Anterior cingulate cortex (tissue), 58 donors: ENCODE results near the gene RPS15.

Source experiments
- DNase-seq, 58 donors: peaks; one replicate each; lab custom pipeline; 2025; lab: John Stamatoyannopoulos, UW

Gene RPS15

DNA sequence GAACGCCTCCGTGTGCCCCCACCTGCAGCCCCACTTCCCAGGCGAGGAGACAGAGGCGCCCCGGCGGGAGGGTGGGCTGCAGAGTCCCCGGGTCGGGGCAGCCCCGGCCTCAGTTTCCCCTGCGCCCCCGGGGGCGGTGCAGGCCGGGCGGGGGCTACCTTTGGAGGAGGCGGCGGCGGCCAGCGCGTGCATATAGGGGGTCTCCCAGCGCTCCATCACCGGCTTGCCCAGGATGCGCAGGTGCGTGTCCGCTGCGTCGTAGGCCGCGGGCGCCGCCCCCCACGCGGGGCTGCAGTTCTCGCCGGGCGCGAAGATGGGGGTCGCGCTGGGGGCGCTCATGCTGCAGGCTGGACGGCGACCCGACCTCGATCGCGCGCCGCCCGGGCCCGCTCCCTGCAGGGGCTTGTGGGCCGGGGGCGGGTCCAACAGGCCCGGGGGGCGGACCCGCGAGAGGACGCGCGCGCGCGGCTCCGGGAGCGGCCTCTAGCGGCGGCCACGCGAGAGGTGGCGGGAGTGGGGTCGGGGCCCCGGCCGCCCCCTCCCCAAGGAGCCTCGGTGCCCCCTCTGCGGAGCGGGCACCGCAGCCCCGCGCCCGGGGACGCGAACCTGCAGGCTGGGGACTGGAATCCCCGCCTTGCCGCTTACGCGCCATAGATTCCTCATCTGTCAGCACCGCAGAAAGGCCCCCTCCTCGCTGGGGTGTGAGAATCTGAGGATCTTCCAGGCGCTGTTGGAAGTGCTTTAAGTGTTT, 36.9 kb upstream of the RPS15 start, which contains the start of gene GAMT:
GAMT (minus strand) TSS at position 405 of the 751 bp plus-strand sequence; CDS start at position 339, 66 bp downstream.
- DNase-seq: peak in 39 of 58 donors; percentile 13 to 67 (median 41)

- DNase-seq: no peak
Observed at GRCh38 chr19:1401889-1402217, 36.3 kb upstream of the RPS15 start.

DNA sequence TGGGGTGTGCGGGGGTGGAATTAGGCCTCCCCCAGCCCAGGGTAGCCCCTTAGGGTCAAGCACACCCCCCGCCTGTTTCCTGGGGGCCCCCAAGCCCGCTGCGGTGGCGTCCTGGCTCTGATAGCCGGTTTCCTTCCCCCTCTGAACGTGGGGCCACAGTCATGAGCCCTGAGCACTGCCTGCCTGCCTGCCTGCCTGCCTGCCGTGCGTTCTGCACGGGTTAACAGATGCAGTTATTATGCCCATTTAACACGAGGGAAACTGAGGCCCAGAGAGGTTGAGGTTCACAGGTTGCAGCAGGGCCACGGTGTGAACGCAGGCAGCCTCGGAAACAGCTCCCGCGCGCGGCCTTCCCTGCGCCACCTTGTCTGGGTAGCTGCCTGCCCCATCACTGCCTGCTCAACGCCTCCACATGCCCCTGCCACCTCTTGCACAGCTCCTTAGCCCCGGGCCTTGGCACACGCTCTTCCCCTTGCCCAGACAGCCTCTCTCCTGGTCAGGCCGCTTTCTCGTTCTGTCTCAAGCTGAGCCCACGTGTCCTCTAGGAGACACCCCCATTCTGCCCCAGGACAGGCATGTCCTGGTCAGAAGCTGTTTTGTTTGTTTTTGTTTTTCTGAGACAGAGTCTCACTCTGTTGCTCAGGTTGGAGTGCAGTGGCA, 35.7 kb upstream of the RPS15 start:
- DNase-seq: peak in 1 of 58 donors; percentile 3

- DNase-seq: peak; percentile 77 to 99 (median 97)
Observed at GRCh38 chr19:1406774-1407527, 31.2 kb upstream of the RPS15 start.

DNA sequence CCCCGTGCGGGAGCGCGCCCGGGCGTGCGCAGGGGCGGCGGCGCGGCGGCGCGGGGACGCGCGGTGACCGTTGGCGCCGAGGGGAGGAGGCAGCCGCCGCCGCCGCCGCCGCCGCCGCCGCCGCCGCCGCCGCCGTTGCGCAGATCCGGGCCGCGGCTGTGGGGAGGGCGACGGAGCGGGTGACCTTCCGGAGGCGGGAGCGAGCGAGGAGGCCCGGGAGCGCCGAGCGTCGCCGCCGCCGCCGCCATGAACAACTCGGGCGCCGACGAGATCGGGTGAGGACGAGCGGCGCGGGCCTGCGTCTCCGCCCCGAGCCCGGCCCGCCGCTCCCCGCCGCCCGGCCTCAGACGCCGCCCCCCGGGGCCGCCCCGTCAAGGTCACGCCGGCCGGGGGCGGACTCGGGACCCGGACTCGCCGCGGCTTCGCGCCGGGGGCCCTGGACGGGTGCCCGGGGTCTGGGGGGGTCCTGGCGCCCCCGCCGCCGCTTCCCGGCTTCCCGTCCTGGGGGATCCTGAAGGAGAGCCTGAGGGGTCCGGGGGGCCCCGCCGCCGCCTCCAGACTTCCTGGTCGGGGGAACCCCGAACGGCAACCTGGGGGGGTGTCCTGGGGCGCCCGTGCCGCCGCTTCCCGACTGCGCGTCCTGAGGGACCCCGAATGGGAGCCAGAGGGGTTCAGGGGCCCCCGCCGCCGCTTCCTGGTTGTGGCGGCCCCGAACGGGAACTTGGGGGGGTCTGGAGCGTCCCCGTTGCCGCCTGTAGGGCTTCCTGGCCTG, 30.5 kb upstream of the RPS15 start, which contains the start of gene DAZAP1:
DAZAP1 (plus strand) TSS at position 59 of the 772 bp plus-strand sequence; CDS start at position 247, 188 bp downstream.
- peak in 1 of 58 donors; percentile 48 for DNase-seq

DNA sequence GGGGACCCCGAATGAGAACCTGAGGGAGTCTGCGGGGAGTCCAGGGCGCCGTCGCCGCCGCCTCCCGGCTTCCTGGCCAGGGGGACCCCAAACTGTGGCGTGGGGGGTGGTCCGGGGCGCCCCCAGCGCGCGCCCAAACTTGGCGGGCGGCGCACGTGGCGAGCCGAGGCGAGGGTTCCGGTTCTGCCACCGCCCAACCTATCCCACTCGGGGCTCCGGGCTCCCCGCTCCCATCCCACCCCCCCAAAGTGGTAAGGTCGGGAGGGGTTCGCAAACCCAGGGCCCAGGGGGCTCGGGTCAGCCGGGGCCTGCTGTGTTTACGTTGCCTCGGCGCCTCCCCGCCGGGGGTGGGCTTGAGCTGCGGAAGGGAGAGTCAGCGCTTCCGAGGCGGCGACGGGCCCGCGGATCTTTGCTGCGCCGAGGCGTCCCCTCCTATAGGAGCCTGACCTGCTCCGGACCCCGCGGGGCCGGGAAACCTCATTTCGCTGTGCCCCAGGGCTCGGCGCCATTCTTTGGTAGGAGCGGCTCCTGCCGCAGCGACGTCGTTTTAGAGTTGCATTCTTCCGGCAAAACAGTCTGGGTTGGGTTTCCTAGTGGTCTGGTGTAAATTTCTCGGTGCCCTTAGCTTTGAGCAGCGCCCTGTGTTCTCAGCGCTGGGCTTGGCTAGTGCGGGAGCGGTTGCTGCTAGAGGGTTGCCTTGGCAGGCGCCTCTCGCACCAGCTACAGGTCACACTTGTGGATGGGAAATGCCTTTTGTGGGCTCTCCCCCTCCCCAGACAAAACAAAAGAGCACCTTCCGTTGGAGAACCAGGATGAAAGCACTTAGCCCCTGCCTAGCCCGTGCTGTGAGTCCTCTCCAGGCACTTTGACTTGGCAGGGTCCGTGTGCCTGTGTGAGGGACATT, 29.6 kb upstream of the RPS15 start:
- DNase-seq: peak in 6 of 58 donors; percentile 22 to 49 (median 36)

DNA sequence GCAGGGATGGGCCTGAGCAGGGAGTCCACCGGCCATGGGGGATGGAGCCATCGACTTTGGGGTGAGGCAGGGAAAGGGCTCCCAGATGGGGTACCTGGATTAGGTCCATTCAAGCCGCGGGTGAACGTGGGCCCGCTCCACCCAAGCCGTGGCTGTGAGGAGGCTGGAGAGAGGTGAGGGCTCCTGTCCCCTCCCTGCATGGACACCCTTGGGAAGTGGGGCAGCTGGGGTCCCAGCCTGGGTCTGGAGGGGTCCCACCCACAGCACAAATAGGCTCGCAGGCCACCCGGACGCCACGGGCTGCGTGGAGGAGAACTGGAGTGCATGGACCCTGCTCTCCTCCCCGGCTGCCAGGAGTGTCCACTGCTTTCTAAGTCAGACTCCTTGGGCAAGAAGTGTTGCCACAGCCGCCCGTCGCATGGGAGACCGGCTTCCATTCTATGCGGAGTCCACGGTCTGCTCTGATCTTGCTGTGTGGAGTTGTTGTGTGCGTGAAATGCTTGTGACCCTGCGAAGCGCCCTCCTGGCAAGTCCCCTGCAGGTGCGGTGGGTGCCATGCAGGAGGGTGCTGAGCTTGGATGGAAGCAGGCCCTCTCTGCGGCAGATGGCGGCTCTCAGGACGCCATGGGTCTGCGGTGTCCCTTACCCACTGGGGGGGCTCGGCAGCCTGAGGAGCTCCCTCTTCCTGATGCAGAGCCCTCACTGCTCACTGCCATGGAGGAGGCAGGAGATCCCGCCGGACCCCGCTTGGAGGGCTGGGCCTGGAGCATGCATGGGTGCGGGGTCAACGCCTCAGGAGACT, 28.8 kb upstream of the RPS15 start:
- DNase-seq: no peak

- DNase-seq: no peak
Observed at GRCh38 chr19:1410136-1410786, 27.9 kb upstream of the RPS15 start.

- DNase-seq: no peak
Observed at GRCh38 chr19:1410789-1411188, 27.4 kb upstream of the RPS15 start.

DNA sequence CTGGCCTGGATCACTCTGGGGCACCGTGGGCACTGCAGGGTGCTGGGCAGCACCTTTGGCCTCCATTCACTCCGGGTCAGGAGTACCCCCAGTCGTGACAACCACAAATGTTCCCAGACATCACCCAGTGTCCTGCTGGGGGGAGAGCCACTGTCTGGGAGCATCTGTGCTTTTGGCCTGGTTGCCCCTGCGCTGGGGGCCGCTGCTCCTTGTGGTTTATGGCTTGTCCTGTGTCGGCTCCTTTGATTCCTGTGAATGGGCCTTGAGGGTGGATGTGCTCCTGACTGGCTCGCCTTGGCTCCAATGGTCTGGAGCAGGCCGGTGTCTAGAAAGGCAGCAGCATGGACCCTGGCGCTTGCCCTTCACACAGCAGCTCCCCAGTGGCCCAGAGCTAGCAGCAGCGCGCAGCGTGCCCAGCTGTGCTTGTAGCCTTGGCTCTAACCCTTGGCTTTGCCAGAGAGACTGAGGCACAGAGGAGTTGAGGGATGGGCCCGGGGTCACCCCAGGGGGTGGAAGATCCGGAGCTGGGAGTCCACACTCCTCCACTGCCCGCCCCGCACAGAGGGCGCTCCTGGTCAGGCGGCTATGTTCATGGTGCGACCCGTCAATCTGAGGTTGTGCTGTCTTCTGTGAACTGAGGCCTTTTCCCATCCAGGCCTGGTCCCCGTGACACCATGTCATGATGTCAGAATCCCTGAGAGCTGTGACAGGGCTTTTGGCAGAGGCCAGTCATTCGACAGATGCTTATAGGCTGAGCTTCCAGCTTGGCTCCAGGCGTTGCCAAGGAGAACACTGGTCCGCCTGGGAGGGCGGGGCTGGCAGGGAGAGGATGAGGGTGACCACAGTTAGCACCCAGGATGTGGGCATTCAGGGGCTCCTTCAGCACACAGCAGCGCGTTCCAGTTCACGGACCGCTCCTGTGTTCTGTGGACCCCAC, 26.7 kb upstream of the RPS15 start:
- peak in 56 of 58 donors; percentile 23 to 97 (median 84) for DNase-seq

GRCh38 chr19:1412323-1412923, 25.8 kb upstream of the RPS15 start:
- no peak for DNase-seq

- no peak for DNase-seq
Observed at GRCh38 chr19:1412995-1413800, 25.0 kb upstream of the RPS15 start.

DNA sequence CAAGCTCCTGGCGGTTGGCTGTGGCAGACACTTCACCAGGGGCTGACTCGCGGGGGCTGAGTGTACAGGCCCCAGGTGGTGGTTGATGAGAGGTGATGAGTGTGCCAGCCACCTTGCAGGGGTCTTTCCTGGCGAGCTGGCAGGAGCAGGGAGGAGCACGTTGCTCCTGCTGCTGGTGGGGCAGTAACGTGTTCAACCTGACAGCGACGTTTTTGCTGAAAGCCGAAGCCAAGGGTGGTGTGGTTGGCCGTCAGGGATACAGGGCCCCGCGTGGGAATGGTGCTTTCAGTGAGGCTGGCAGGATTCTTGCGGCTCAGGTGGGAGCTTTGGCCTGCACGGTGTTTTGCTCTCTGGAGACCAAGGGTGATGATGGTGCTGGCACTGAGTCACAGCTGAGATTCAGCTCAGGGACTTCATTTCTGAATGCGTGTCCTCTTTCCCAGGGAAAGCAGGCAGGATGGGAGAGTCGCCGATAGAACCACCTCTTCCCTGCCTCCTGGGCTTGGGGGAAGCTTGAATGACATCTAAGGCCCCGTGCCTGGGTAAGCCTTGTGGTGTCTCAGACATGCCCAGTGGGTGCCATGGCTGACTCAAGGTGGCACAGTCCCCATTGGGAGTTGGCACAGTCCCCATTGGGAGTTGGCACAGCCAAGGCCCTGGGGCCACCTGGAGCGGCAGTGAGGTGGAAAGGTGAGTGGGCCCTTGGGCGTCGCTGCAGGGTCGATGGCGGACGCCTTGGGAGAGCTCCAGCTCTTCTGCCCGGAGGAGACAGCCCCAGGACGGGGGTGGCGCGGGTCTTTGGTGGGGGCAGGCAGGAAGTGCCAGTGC, 22.0 kb upstream of the RPS15 start:
- DNase-seq: peak in 1 of 58 donors; percentile 41

- DNase-seq: peak in 15 of 58 donors; percentile 20 to 43 (median 31)
Observed at GRCh38 chr19:1417145-1417544, 21.1 kb upstream of the RPS15 start.
